A204.1 (cell line): ENCODE measurements around the gene MOK.

Experiments used
- FAIRE-seq: peaks from 2 replicates; lab custom pipeline; 2012; peaks lifted over from hg19 to GRCh38; lab: Jason Lieb, UNC

The MOK gene

GRCh38 chr14:102283631-102284129 lies 21.3 kb downstream of the MOK start:
- FAIRE-seq = no peak

DNA sequence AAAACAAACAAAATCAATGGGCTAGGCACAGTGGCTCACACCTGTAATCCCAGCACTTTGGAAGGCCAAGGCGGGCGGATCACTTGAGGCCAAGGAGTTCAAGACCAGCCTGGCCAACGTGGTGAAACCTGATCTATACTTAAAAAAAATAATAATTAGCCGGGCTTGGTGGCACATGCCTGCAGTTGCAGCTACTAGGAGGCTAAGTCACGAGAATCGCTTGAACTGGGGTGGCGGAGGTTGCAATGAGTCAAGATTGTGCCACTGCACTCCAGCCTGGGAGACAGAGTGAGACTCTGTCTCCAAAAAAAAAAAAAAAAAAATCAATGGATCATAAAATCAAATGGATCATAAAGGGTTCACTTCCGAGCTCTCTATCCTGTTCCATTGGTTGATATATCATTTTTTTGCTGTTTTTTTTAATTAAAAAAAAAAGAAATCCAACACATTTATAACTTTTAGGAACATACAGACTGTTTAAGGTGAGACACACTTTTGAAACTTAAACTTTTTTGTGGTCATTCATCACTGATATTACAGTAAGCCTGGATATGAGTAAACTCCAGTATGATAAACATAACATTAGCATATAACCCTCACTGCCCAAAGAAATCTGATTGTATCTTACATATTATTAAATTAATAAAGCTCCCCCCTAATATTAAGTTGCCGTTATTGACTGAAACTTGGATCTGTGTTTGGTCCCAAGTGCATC lies 22.1 kb downstream of the MOK start:
- FAIRE-seq = no peak

DNA sequence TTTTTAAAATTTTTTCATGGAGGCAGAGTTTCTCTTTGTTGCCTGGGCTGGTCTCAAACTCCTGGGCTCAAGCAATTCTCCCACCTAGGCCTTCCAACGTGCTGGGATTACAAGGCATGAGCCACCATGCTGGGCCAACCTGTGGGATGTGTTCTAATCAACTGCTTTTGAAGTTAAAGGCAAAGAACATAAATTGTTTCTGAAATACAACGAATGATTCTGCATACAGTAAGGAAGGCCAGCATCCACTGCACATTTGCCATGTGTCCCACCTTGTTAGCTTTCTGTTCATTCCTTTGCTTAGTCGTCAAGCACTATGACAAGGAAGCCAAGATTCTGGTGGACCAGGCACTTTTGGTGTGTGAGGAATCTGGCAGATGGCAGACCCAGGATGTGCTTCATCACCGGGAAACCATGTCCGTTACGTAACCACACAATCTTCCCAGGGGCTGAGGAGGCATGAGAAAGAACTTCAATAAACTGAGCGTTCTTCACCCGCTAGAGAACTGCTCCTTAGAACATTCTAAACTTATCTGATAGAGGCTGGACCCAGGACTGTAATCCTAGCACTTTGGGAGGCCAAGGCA lies 24.5 kb downstream of the MOK start:
- FAIRE-seq = no peak

GRCh38 chr14:102279688-102280348 lies 25.1 kb downstream of the MOK start:
- FAIRE-seq = peak; percentile 97

DNA sequence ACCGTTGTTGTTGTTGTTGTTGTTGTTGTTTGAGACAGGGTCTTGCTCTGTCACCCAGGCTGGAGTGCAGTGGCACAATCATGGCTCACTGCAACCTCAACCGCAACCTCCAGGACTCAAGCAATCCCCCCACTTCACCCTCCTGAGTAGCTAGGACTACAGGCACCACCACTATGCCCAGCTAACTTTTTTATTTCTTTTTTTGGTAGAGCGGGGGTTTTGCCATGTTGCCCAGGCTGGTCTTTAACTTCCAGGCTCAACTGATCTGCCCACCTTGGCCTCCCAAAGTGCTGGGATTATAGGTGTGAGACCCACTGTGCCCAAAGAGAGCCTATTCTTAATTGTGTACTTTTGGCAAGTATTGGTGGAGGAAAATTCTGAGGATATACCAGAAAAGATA lies 25.7 kb downstream of the MOK start:
- no peak for FAIRE-seq

- FAIRE-seq = no peak
These were observed 26.4 kb downstream of the MOK start for GRCh38 chr14:102278631-102278935.

DNA sequence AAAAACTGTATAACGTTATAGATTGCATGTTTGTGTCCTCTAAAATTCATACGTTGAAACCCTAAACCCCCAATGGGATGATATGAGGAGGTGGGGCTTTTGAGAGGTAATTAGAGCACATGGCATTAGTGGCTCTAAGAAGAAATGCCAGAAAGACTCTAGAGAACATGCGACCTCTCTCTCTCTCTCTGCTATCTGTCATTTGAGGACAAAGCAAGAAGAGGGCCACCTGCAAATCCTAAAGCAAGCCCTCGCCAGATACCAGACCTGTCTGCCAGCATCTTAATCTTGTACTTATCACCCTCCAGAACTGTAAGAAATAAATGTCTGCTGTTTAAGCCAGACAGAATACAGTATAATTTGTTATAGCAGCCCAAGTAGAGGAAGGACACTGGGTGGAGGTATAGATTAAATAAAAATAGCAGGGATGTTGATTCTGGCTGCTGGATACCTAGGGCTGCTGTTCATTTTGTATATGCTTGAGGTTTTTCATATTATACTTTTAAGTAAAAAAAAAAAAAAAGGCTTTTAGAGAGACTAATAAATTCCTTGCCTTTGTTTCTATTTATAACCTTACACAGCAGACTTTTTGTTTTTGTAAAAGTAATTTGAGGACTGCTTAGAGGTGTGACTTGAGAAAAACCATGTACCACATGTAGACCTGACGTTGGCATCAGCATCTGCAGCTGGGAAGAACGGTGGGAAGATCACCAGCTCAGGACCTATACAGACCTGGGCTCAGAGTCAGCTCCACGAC lies 26.9 kb downstream of the MOK start:
- peak; percentile 86 for FAIRE-seq

DNA sequence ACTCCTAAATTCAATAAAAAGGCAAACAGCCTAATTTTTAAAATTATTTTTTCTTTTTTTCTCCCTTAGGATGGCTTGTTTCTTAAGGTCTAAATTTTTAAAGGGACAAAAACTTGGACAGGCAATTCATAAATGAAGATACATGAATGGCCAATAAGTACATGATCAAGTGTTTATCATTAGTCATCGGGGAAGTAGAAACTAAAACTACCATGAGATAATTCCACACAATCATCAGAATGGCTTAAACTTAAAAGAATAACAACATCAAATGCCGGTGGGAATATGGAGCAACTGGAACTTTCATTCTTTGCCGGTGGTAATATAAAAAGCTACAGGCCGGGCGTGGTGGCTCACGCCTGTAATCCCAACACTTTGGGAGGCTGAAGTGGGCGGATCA lies 29.1 kb downstream of the MOK start:
- no peak for FAIRE-seq

- peak; percentile 77 for FAIRE-seq
These were observed 32.6 kb downstream of the MOK start for GRCh38 chr14:102272392-102272791.

DNA sequence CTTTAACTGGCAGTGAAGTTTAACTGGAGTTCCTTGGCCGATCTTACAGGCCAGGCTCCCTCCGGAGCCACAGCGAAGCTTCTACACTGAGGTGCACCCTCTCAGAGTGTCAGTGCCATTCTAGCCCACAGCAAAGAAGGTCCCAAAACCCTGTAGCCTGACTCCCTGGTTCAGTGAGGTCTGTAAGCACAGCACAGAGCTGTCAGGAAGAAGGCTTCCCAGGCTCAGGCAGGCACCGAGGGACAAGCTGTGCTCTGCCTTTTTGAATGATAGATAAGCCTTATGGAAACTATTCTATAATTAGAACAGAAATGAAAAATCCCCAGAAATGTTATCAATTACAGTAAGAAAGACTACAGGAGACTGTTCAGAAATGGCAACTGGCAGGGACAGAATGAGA lies 40.2 kb downstream of the MOK start:
- FAIRE-seq = no peak

- peak; percentile 83 for FAIRE-seq
These were observed 40.6 kb downstream of the MOK start for GRCh38 chr14:102264355-102264754.

- FAIRE-seq = peak; percentile 100
These were observed 42.0 kb downstream of the MOK start for GRCh38 chr14:102262929-102263462.

DNA sequence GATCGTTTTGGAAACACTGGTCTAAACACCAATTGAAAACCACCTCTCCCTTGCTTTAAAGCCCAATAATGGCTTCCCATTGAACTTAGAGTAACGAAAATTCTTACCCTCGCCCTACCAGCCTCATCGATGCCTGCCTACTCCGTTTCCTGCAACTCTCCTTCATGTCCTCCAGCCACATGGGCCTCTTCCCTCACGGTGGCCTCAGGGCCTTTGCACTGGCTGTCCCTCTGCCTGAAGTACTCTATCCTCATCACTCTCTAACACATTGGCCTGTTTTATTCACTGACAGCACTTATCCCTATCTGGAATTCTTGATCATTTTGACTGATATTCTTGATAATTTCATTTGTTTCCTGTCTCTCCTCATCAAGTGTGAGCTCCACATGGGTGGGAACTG lies 46.8 kb downstream of the MOK start:
- no peak for FAIRE-seq

GRCh38 chr14:102256716-102257115 lies 48.2 kb downstream of the MOK start:
- FAIRE-seq = no peak

- FAIRE-seq = peak; percentile 37
These were observed 49.4 kb downstream of the MOK start for GRCh38 chr14:102255401-102256190.

- no peak for FAIRE-seq
These were observed 51.8 kb downstream of the MOK start for GRCh38 chr14:102252834-102253801.

- no peak for FAIRE-seq
These were observed 53.8 kb downstream of the MOK start for GRCh38 chr14:102251161-102251560.

DNA sequence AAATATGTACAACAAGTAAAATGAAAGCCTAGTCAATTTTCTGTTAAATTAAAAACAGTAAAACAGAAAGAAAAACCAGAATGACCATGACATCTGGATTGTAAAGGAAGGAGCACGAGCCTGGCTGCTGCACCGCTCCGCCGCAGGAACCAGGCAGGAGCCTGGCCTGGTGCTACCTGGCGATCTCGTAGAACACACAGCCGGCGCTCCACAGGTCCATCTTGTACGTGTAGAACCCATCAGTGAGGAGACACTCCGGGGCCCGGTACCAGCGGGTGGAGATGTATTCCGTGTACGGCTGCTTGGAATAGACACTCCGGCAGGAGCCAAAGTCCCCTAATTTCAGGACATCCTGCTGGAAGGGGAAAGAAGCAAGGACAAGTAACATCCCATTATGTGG lies 54.3 kb downstream of the MOK start:
- FAIRE-seq = no peak

DNA sequence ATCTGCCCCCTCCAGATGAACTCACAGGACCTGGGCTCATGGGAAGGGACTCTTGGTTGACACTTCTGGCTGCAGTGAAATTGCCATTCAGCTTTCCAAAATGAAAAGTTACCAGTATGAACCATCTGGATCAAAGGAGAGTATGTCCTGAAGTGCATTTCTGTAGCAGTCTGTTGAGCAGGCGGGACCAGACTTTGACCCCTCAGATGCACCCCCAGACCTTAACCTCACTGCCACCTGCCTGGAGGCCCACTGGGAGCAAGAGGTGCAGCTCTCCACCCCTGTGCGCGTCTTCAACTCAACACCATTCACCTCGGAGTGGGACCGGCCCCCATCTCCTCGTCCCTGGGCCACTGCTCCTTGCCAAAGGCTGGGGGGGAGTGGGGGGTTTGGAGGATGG lies 55.0 kb downstream of the MOK start:
- FAIRE-seq = no peak

GRCh38 chr14:102249041-102249440 lies 55.9 kb downstream of the MOK start:
- no peak for FAIRE-seq

- FAIRE-seq = no peak
These were observed 56.8 kb downstream of the MOK start for GRCh38 chr14:102248121-102248520.
